GM23338 (cell line): ENCODE data around the gene SCAF8. TPM values are rescaled to one million over a fixed set of nuclear protein-coding genes. Genes with fewer than 3 reads are reported as not detected.

Experiments used
- ATAC-seq: fragments of 200-7000 bp; cut with Tn5 transposase; 3 replicates; pipeline ENCODE4 v1.9.1; 2020
- DNase-seq: peaks from one replicate; pipeline ENCODE4 v3.0.0-alpha.2; 2015; ENCODE audit warnings: low spot score
- H2AFZ ChIP-seq: fragments of 200-600 bp; sonication (generic); 2 replicates; pipeline ENCODE4 v1.8.0; 2016; ENCODE audit warnings: antibody characterized with exemption, mild to moderate bottlenecking, moderate library complexity
- H3F3A ChIP-seq: fragments of 200-600 bp; sonication (generic); replicated peaks from 2 replicates; pipeline ENCODE4 v1.8.0; 2017; ENCODE audit warnings: antibody characterized with exemption, mixed run types, low read depth
- H3K27ac ChIP-seq: fragments of 200-600 bp; sonication (generic); 2 replicates; pipeline ENCODE4 v1.6.1; 2016; ENCODE audit warnings: low read depth
- H3K27me3 ChIP-seq: fragments of 200-600 bp; sonication (generic); 2 replicates; pipeline ENCODE4 v1.8.0; 2016; ENCODE audit warnings: mild to moderate bottlenecking, mixed run types, moderate library complexity; ENCODE audit not compliant: insufficient read depth
- H3K36me3 ChIP-seq: fragments of 200-600 bp; sonication (generic); 2 replicates; pipeline ENCODE4 v1.8.0; 2016; ENCODE audit warnings: mild to moderate bottlenecking; ENCODE audit not compliant: insufficient read depth
- H3K4me1 ChIP-seq: fragments of 200-600 bp; sonication (generic); 2 replicates; pipeline ENCODE4 v1.8.0; 2016; ENCODE audit warnings: mild to moderate bottlenecking, moderate library complexity; ENCODE audit not compliant: insufficient read depth
- H3K4me2 ChIP-seq: fragments of 200-600 bp; sonication (generic); 2 replicates; pipeline ENCODE4 v1.7.1; 2017; ENCODE audit warnings: mixed run types
- H3K4me3 ChIP-seq: fragments of 200-600 bp; sonication (generic); 2 replicates; pipeline ENCODE4 v1.6.1; 2016; ENCODE audit warnings: mixed run types
- H3K79me2 ChIP-seq: fragments of 200-600 bp; sonication (generic); replicated peaks from 2 replicates; pipeline ENCODE4 v1.8.0; 2017; ENCODE audit warnings: mild to moderate bottlenecking; ENCODE audit not compliant: insufficient read depth
- H3K9me2 ChIP-seq: fragments of 200-600 bp; sonication (generic); 2 replicates; pipeline ENCODE4 v1.8.0; 2017; ENCODE audit not compliant: insufficient read depth
- H4K20me1 ChIP-seq: fragments of 200-600 bp; sonication (generic); replicated peaks from 2 replicates; pipeline ENCODE4 v1.8.0; 2017; ENCODE audit warnings: mild to moderate bottlenecking; ENCODE audit not compliant: insufficient read depth
- H3K27ac Mint-ChIP-seq: 2 replicates; pipeline ENCODE4 v1.8.0; 2020; ENCODE audit warnings: inconsistent platforms, mild to moderate bottlenecking, moderate library complexity, mixed read lengths
- H3K27me3 Mint-ChIP-seq: 3 replicates; pipeline ENCODE4 v1.8.0; 2022; ENCODE audit warnings: low read depth, mild to moderate bottlenecking, moderate library complexity, mixed read lengths, inconsistent platforms; ENCODE audit not compliant: insufficient read depth, poor library complexity
- H3K36me3 Mint-ChIP-seq: 3 replicates; pipeline ENCODE4 v1.8.0; 2021; ENCODE audit warnings: low read depth, mild to moderate bottlenecking, inconsistent platforms, moderate library complexity, mixed read lengths
- H3K4me1 Mint-ChIP-seq: 3 replicates; pipeline ENCODE4 v1.8.0; 2020; ENCODE audit warnings: mild to moderate bottlenecking, inconsistent platforms, mixed read lengths
- H3K4me3 Mint-ChIP-seq: 3 replicates; pipeline ENCODE4 v1.8.0; 2021; ENCODE audit warnings: moderate library complexity, mild to moderate bottlenecking, inconsistent platforms, mixed read lengths
- H3K9me3 Mint-ChIP-seq: 3 replicates; pipeline ENCODE4 v1.8.0; 2020; ENCODE audit warnings: moderate library complexity, mild to moderate bottlenecking, inconsistent platforms, mixed read lengths
- CREB1 ChIP-seq: fragments of 250-450 bp; sonication (Bioruptor Pico); IDR thresholded peaks from 2 replicates; pipeline ENCODE4 v1.5.0; 2020; ENCODE audit warnings: low read depth, mild to moderate bottlenecking, moderate library complexity
- EZH2phosphoT487 ChIP-seq: fragments of 200-600 bp; sonication (generic); IDR thresholded peaks from one replicate; pipeline ENCODE4 v1.8.1; 2018; ENCODE audit warnings: antibody characterized with exemption; ENCODE audit not compliant: unreplicated experiment
- POLR2AphosphoS5 ChIP-seq: IDR thresholded peaks from 2 replicates; pipeline ENCODE4 v1.6.1; 2016; ENCODE audit warnings: antibody characterized with exemption, low read depth
- ZNF114 ChIP-seq: fragments of 250-450 bp; sonication (Bioruptor Pico); IDR thresholded peaks from 2 replicates; pipeline ENCODE4 v1.5.0; 2020; ENCODE audit warnings: mild to moderate bottlenecking, moderate library complexity
- polyA plus RNA-seq: library from polyadenylated mRNA; unstranded; fragments of >200 nt; fragmentation: Nextera tagmentation; extraction: Ambion mirVana; gene quantifications from 2 replicates; pipeline ENCODE4 v1.2.1, GENCODE V29; 2016
- total RNA-seq: library from RNA; depleted of rRNA; stranded (reverse); fragments of >200 nt; shearing (Covaris generic); gene quantifications from 2 replicates; pipeline ENCODE4 v1.2.3, GENCODE V29; 2014
- TF ChIP-seq, protein P1 (sequence below): fragments of 250-450 bp; sonication (Bioruptor Pico); IDR thresholded peaks from 2 replicates; pipeline ENCODE4 v1.5.0; 2020; ENCODE audit warnings: mild to moderate bottlenecking, moderate library complexity
- TF ChIP-seq, protein P2 (sequence below): IDR thresholded peaks from 2 replicates; pipeline ENCODE4 v1.6.1; 2016; ENCODE audit warnings: antibody characterized with exemption

SCAF8 gene
- total and polyA plus RNA-seq, 2 experiments from 2014 or later: 13.8 to 37.9 TPM

DNA sequence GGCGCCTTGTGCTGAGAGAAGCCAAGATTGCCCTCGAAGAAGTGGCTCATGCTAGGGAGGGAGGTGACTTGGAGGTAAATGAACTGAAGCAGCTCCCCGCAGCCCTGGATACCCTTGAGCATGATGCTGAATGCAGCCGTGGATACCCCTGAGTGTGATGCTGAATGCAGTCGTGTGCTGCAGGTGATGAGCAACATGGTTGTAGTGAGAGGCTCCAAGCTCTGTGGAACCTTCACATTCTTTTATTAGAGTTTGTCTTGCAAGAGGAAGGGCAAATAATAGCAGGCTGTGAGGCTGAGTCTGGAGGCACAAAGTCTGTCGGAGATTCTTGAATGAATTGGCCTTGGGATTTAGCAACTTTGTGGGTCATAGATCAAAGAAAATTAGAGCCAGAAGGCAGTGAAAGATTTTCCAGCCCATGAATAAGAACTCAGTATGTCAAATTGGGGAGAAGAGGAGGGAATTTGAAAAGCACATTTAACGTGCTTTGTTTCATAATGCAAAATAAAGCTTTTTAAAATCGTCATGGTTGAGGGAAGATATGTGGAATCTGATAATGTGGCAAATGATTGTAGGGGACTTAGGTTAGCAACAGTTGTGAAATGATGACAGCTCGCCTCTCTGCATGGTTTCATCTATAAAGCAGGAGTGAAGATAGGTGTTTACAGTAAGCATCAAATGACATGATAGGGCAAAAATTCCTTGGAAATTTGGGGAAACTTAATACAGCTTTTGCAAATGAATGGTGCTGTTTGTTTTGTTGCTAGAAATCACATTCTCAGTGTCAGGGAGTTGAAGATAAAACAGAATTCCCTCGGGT is 141.8 kb downstream of the SCAF8 start (continued):
- TF ChIP-seq, protein P1, sequence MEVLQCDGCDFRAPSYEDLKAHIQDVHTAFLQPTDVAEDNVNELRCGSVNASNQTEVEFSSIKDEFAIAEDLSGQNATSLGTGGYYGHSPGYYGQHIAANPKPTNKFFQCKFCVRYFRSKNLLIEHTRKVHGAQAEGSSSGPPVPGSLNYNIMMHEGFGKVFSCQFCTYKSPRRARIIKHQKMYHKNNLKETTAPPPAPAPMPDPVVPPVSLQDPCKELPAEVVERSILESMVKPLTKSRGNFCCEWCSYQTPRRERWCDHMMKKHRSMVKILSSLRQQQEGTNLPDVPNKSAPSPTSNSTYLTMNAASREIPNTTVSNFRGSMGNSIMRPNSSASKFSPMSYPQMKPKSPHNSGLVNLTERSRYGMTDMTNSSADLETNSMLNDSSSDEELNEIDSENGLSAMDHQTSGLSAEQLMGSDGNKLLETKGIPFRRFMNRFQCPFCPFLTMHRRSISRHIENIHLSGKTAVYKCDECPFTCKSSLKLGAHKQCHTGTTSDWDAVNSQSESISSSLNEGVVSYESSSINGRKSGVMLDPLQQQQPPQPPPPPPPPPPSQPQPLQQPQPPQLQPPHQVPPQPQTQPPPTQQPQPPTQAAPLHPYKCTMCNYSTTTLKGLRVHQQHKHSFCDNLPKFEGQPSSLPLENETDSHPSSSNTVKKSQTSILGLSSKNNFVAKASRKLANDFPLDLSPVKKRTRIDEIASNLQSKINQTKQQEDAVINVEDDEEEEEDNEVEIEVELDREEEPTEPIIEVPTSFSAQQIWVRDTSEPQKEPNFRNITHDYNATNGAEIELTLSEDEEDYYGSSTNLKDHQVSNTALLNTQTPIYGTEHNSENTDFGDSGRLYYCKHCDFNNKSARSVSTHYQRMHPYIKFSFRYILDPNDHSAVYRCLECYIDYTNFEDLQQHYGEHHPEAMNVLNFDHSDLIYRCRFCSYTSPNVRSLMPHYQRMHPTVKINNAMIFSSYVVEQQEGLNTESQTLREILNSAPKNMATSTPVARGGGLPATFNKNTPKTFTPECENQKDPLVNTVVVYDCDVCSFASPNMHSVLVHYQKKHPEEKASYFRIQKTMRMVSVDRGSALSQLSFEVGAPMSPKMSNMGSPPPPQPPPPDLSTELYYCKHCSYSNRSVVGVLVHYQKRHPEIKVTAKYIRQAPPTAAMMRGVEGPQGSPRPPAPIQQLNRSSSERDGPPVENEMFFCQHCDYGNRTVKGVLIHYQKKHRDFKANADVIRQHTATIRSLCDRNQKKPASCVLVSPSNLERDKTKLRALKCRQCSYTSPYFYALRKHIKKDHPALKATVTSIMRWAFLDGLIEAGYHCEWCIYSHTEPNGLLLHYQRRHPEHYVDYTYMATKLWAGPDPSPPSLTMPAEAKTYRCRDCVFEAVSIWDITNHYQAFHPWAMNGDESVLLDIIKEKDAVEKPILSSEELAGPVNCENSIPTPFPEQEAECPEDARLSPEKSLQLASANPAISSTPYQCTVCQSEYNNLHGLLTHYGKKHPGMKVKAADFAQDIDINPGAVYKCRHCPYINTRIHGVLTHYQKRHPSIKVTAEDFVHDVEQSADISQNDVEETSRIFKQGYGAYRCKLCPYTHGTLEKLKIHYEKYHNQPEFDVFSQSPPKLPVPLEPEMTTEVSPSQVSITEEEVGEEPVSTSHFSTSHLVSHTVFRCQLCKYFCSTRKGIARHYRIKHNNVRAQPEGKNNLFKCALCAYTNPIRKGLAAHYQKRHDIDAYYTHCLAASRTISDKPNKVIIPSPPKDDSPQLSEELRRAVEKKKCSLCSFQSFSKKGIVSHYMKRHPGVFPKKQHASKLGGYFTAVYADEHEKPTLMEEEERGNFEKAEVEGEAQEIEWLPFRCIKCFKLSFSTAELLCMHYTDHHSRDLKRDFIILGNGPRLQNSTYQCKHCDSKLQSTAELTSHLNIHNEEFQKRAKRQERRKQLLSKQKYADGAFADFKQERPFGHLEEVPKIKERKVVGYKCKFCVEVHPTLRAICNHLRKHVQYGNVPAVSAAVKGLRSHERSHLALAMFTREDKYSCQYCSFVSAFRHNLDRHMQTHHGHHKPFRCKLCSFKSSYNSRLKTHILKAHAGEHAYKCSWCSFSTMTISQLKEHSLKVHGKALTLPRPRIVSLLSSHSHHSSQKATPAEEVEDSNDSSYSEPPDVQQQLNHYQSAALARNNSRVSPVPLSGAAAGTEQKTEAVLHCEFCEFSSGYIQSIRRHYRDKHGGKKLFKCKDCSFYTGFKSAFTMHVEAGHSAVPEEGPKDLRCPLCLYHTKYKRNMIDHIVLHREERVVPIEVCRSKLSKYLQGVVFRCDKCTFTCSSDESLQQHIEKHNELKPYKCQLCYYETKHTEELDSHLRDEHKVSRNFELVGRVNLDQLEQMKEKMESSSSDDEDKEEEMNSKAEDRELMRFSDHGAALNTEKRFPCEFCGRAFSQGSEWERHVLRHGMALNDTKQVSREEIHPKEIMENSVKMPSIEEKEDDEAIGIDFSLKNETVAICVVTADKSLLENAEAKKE: no peak
- TF ChIP-seq POLR2AphosphoS5 (no peak), CREB1 (CRISPR knock-in tag) (no peak)

DNA sequence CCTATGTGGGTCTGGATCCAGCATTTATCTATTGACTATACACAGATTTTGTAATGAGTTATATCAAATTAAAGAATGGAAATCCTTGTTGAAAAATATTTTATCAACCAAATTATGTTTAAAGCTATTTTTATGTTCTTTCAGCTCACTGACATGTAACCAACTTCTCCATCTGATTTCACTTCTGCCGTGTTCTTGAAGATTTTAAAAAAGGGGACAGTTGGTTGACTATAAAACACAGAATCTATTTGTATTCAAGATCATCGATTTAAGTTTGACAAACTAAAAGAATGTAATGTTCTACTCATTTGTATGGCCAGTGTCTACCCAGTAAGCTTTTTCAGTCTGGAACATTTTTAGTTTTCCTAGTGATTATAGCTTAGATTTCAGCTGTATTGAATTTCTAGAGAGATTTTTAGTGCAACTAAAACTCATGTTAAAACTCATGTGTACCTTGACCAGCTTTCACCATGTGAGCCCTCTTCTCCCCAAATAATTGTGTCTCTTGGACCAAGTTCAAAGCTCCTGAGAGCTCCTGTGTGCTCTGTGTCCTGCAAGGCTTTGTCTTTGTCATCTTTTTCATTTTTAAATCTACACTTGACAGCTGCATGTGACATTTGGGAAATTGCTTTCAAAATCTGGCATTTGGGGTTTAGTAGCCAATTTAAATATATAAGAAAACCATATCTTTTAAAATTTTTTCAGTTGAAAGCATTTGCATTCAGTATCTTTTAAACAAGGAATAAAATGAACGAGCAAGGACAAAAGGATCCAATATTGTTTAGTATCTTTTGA is 143.5 kb downstream of the SCAF8 start:
- Histone ChIP-seq H3K4me1 (peaks cover 62% of the 10 kb centered on the region), H3K36me3 (no peaks in the 10 kb centered on the region; the same call in 1 of the 2 replicates), H3K4me3 (no peak overlapping the region), H3K79me2 (peaks cover 16% of the 10 kb centered on the region), H3K4me2 (no peak overlapping the region; the same call in 1 of the 2 replicates), H3K27me3 (no peaks in the 10 kb centered on the region), H2AFZ (no peak overlapping the region), H3K9me2 (no peaks in the 10 kb centered on the region), H3F3A (0 out of 2 replicates have a peak, but pooled peaks cover 2% of the 10 kb centered on the region), H4K20me1 (peaks cover 3% of the 10 kb centered on the region; the same call in 1 of the 2 replicates), H3K27ac (no peak overlapping the region)
- no peak for TF ChIP-seq ZNF114 (CRISPR knock-in tag)
- no peak for TF ChIP-seq EZH2phosphoT487
- TF ChIP-seq, protein P2, sequence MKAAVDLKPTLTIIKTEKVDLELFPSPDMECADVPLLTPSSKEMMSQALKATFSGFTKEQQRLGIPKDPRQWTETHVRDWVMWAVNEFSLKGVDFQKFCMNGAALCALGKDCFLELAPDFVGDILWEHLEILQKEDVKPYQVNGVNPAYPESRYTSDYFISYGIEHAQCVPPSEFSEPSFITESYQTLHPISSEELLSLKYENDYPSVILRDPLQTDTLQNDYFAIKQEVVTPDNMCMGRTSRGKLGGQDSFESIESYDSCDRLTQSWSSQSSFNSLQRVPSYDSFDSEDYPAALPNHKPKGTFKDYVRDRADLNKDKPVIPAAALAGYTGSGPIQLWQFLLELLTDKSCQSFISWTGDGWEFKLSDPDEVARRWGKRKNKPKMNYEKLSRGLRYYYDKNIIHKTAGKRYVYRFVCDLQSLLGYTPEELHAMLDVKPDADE: no peak
- peaks cover 53% of the 10 kb centered on the region for H3K4me1 Mint-ChIP-seq
- no peak overlapping the region for H3K4me3 Mint-ChIP-seq
- no peak for ATAC-seq
- no peak for DNase-seq
- no peaks in the 10 kb centered on the region; the same call in 2 of the 3 replicates for H3K36me3 Mint-ChIP-seq
- peaks cover 7% of the 10 kb centered on the region for H3K27me3 Mint-ChIP-seq
- H3K9me3 Mint-ChIP-seq: no peaks in the 10 kb centered on the region
- no peak overlapping the region; the same call in 1 of the 2 replicates for H3K27ac Mint-ChIP-seq
